Measurements from ENCODE around the gene CATSPER3. TPM values are rescaled to one million over a fixed set of nuclear protein-coding genes. Genes with fewer than 3 reads are reported as not detected.
A peak's percentile ranks its signal among the peaks of the same experiment; 100 is the strongest.

Gene CATSPER3
- total and polyA plus RNA-seq, 2 donors from 2014 or later: 1.4 TPM

GRCh38 chr5:135050244-135050767 lies 82.6 kb downstream of the CATSPER3 start:
- intact Hi-C loops (cut with DNase I): no loop called here
- Histone ChIP-seq H3K36me3 (ENCODE audit: control insufficient read depth in 2 of 3, insufficient read depth in 3 of 3, low read length in 3 of 3) (no peaks in the 10 kb centered on the region), H3K4me1 (ENCODE audit: control insufficient read depth in 2 of 3, insufficient read depth in 2 of 3, low read depth in 1 of 3, low read length in 3 of 3) (no peaks in the 10 kb centered on the region), H3K4me3 (ENCODE audit: low read length in 3 of 3) (no peak overlapping the region), H3K27me3 (ENCODE audit: control insufficient read depth, insufficient read depth, low read length) (peaks cover 46% of the 10 kb centered on the region), H3K27ac (ENCODE audit: low read depth in 2 of 2, low read length in 2 of 2) (no peak overlapping the region), H3K9ac (ENCODE audit: low read length in 3 of 3) (no peak overlapping the region), H3K9me3 (ENCODE audit: control insufficient read depth in 2 of 3, insufficient read depth in 1 of 3, low read length in 3 of 3) (no peaks in the 10 kb centered on the region)
- TF ChIP-seq, protein P1, sequence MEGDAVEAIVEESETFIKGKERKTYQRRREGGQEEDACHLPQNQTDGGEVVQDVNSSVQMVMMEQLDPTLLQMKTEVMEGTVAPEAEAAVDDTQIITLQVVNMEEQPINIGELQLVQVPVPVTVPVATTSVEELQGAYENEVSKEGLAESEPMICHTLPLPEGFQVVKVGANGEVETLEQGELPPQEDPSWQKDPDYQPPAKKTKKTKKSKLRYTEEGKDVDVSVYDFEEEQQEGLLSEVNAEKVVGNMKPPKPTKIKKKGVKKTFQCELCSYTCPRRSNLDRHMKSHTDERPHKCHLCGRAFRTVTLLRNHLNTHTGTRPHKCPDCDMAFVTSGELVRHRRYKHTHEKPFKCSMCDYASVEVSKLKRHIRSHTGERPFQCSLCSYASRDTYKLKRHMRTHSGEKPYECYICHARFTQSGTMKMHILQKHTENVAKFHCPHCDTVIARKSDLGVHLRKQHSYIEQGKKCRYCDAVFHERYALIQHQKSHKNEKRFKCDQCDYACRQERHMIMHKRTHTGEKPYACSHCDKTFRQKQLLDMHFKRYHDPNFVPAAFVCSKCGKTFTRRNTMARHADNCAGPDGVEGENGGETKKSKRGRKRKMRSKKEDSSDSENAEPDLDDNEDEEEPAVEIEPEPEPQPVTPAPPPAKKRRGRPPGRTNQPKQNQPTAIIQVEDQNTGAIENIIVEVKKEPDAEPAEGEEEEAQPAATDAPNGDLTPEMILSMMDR (IDR thresholded peaks at IDR 0.05; ENCODE audit: borderline replicate concordance, extremely low read depth, insufficient read depth): no peak
- FAIRE-seq (no peak), DNase-seq (peak in 1 of 5 donors; percentile 63)

- H3K4me1 ChIP-seq (ENCODE audit: control insufficient read depth in 2 of 3, insufficient read depth in 2 of 3, low read depth in 1 of 3, low read length in 3 of 3): no peaks in the 10 kb centered on the region
- H3K36me3 ChIP-seq (ENCODE audit: control insufficient read depth in 2 of 3, insufficient read depth in 3 of 3, low read length in 3 of 3): no peaks in the 10 kb centered on the region
- no peaks in the 10 kb centered on the region for H3K9me3 ChIP-seq (ENCODE audit: control insufficient read depth in 2 of 3, insufficient read depth in 1 of 3, low read length in 3 of 3)
- no peak for DNase-seq
- no peak overlapping the region for H3K9ac ChIP-seq (ENCODE audit: low read length in 3 of 3)
- TF ChIP-seq, protein P1 (IDR thresholded peaks at IDR 0.05; ENCODE audit: borderline replicate concordance, extremely low read depth, insufficient read depth): no peak
- H3K4me3 ChIP-seq (ENCODE audit: low read length in 3 of 3): no peak overlapping the region
- intact Hi-C loops (cut with DNase I): no loop called here
- H3K27me3 ChIP-seq (ENCODE audit: control insufficient read depth, insufficient read depth, low read length): peaks cover 39% of the 10 kb centered on the region
- no peak for FAIRE-seq
- no peak overlapping the region for H3K27ac ChIP-seq (ENCODE audit: low read depth in 2 of 2, low read length in 2 of 2)
These were observed 83.7 kb downstream of the CATSPER3 start for GRCh38 chr5:135051399-135051798.

- Histone ChIP-seq H3K27me3 (ENCODE audit: control insufficient read depth, insufficient read depth, low read length) (peaks cover 39% of the 10 kb centered on the region), H3K36me3 (ENCODE audit: control insufficient read depth in 2 of 3, insufficient read depth in 3 of 3, low read length in 3 of 3) (no peaks in the 10 kb centered on the region), H3K4me1 (ENCODE audit: control insufficient read depth in 2 of 3, insufficient read depth in 2 of 3, low read depth in 1 of 3, low read length in 3 of 3) (no peaks in the 10 kb centered on the region), H3K9me3 (ENCODE audit: control insufficient read depth in 2 of 3, insufficient read depth in 1 of 3, low read length in 3 of 3) (no peaks in the 10 kb centered on the region), H3K27ac (ENCODE audit: low read depth in 2 of 2, low read length in 2 of 2) (no peak overlapping the region), H3K4me3 (ENCODE audit: low read length in 3 of 3) (no peak overlapping the region), H3K9ac (ENCODE audit: low read length in 3 of 3) (no peak overlapping the region)
- intact Hi-C loops (cut with DNase I): no loop called here
- TF ChIP-seq, protein P1 (IDR thresholded peaks at IDR 0.05; ENCODE audit: borderline replicate concordance, extremely low read depth, insufficient read depth): no peak
- DNase-seq: peak in 1 of 5 donors; percentile 28
- no peak for FAIRE-seq
These were observed 84.2 kb downstream of the CATSPER3 start for GRCh38 chr5:135051872-135052271.
